Measurements from ENCODE around the gene ADAMTS9.

ADAMTS9 gene

GRCh38 chr3:64523324-64523723 lies 164.5 kb downstream of the ADAMTS9 start:
- no peak for DNase-seq

GRCh38 chr3:64520334-64520733 lies 167.5 kb downstream of the ADAMTS9 start:
- no peak for DNase-seq

DNA sequence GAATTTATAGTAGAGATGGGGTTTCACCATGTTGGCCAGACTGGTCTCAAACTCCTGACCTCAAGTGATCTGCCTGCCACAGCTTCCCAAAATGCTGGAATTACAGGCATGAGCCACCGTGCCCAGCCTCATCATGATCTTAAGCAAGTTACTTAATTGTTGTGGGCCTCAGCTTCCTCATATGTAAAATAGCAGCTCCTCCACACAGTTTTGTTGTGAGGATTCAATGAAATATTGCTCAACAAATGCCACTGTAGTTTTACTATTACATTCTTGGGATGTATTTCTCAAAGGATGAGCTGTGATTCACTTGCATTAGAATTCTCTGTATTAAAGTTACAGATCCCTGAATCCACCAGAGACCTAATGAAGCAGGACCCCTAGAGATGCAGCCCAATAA lies 168.8 kb downstream of the ADAMTS9 start:
- no peak for DNase-seq

DNA sequence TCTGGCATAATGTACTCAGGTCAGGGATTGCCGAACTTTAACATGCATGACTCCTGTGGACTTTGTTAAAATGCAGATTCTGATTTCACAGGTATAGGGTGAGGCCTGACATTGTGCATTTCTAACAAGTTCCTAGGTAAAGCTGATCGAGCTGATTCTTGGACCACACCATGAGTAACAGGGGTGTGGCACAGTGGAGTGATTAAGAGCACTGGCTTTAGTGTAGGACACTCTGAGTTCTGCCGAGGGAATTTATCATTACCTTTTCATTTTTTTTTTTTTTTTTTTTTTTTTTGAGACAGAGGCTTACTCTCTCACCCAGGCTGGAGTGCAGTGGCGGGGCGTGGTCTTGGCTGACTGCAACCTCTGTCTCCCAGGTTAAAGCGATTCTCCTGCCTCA lies 169.3 kb downstream of the ADAMTS9 start:
- no peak for DNase-seq

- DNase-seq, result no peak
Measured at GRCh38 chr3:64514889-64515288, 172.9 kb downstream of the ADAMTS9 start.

GRCh38 chr3:64509206-64509605 lies 178.6 kb downstream of the ADAMTS9 start:
- DNase-seq, result no peak

DNA sequence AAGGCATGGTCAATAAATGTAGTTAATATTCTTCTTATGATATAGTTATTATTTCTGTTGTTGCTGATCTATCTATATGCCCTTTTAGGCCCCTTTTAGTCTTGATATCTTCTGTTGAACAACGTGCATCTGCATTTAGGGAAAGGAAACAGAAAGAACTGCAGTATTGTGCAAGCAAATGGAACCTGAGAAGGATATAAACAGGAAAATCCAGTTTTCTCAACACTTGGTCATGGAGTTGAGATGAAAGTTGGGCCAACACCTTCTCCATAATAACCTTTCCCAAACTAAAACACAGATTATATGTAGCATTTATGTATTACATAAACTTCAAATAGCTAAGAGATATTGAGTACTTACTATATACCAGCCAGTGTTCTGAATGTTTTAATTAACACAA lies 179.7 kb downstream of the ADAMTS9 start:
- DNase-seq, result no peak

- DNase-seq, result no peak
Measured at GRCh38 chr3:64506255-64506654, 181.5 kb downstream of the ADAMTS9 start.

- DNase-seq, result no peak
Measured at GRCh38 chr3:64505419-64505818, 182.4 kb downstream of the ADAMTS9 start.

DNA sequence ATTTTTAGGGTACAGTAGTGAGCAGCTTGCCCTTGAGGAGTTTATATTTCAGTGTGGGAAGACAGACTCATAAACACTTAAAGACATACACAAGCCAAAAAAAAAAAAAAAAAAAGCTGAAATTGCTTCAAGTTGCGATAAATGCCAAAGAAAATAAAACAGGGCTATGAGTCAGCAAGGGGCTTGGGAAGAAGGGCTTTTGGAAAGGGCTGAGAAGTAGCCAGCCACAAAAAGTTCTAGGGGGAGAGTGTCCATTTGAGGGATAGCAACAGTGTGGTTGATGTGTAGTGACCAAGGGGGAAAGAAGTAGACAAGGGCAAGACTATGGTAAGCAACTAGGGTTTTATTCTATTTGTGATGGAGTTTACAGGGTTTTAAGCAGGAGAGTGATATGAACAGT lies 185.5 kb downstream of the ADAMTS9 start:
- no peak for DNase-seq

DNA sequence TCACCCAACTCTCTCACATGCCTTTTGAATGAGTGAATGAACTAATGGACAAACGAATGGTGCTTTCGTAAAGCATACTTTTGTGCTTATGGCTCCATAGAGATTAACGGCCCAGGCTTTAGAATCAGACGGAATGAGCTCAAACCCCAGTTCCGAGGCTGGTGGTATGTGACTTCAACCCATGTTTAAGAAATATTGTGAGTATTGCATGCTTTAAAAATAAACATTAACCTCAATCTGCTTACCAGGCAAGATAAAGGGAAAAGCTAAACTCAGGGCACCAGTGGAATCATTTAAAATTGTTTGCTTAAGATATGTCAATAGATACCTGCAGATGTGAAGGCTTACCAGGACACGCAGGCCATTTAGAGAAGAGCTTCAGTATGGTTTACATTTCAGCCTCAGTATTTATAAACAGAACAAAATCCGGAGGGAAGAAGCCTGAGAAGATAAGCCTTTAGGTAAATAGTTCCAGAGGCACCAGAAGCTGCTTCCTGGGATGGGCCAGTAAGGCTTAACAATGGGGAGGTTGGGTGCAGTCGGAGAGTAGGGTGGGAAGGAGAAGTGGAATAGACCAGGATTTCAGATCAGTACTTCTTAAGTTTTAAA lies 186.4 kb downstream of the ADAMTS9 start:
- DNase-seq, result no peak

DNA sequence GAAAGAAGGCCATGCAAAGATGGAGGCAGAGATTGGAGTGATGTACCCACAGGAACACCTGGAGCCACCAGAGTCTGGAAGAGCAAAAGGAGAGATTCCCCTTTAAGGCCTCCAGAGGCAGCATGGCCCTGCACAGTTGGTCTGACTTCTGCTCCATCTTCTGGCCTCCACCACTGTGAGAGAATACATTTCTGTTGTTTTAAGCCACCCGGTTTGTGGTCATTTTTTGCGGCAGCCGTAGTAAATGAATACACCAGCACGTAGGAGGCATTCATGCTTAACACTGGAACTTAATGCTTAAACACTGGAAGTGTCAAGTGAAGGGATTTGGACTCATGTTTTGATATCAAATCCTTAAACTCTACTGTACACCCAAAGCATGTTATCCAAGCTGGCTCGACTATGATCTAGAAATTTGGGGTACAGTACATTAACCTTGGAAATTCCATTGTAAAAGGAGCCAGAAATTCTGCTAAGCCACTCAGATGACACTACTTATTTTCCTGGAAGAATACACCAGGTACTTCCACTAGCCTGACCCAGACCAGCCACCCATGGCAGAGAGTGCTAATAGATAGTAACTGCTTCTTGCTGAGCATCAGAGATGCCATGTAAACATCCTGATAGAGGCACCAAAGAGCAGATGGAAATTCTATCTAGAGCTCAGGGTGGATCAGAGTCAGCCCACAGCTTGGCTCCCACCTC lies 190.9 kb downstream of the ADAMTS9 start:
- no peak for DNase-seq

DNA sequence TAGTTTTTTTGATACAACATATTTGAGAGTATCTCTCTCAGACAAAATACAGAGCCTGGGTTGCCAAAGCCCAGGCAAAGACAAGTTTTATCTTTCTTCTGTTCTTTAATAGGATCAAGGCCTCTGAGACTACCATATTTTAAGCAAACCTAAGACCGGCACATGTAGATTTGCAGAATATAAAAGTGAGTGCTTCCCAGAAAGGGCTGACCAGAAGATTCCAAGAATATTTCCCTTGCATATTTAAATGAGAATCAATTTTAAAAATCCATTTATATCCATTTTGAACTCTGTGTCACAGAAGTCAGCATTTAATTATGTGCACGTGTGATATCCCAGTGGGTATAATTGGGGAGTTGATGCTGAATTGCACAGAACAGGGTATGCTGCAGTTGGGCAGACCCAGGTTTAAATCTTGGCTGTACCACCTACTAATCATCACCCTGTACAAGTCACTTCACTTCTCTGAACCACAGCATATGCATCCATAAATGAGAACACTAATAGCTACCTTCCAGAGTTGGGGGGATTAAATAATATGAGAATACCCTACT lies 191.9 kb downstream of the ADAMTS9 start:
- DNase-seq, result no peak

GRCh38 chr3:64495121-64495780 lies 192.5 kb downstream of the ADAMTS9 start:
- no peak for DNase-seq

- DNase-seq, result no peak
Measured at GRCh38 chr3:64494526-64494925, 193.3 kb downstream of the ADAMTS9 start.

GRCh38 chr3:64493149-64493548 lies 194.7 kb downstream of the ADAMTS9 start:
- no peak for DNase-seq

GRCh38 chr3:64491843-64492242 lies 196.0 kb downstream of the ADAMTS9 start:
- DNase-seq, result no peak

DNA sequence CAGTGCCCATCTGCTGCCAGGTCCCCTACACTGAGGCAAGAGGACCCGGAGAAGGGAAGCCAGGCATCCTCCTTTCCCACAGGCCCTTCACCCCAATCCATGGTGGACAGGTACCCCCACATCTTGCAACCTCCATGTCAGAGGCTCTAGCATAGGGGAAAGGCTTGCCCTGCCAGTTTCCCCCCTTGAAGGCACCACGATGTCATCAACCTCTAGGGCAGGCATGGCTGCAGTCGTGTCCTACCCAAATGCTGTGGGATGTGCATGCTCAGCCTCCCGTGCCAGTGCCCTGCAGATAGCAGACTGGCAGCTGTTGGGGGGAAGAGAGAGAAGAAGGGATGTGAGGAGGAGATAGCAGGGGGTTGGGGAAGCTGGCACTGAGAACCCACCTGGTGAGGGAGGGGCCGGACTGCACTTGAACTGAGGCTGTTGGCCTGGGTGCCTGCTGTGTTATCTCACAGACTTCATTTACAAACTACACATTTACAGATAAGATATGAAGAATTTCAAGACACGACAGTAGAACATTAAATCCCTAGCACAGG lies 197.5 kb downstream of the ADAMTS9 start:
- DNase-seq, result no peak

GRCh38 chr3:64489361-64490044 lies 198.3 kb downstream of the ADAMTS9 start:
- no peak for DNase-seq

- no peak for DNase-seq
Measured at GRCh38 chr3:64488939-64489338, 198.9 kb downstream of the ADAMTS9 start.

DNA sequence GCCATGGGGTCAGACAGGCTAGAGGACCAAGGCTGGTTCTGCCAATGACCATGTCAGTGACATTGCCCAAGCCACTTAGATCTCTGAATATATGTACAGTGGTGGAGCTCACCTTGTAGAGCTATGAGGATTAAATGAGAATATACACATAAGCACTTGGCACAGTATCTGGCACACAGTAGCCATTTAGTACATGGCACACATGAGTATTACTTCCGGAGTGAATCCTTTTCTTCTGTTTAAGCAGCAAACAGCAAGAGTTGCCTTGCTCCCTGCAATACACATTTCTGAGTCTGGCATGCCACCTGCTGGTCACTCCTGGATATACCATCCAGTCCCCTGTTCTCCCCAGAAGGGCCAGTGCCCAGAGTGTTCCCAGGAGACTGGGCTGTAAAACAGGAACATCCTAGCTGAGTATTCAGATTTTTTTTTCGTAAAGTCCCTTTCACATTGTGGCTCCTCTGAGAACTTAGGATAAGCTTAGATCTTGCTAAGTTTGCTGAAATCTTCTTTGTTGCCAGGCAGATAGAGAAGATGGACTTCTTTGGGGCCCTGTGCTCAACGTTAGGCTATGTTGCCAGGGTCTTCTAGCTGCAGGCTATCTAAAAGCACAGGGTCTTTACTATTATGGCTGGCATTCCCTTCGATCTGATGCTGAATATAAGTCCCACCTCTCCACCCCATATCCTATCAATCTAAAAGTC lies 203.4 kb downstream of the ADAMTS9 start:
- peak; percentile 28 for DNase-seq

GRCh38 chr3:64483467-64483866 lies 204.3 kb downstream of the ADAMTS9 start:
- DNase-seq, result no peak
